ENCODE measurements around the gene C1QA.

C1QA gene

DNA sequence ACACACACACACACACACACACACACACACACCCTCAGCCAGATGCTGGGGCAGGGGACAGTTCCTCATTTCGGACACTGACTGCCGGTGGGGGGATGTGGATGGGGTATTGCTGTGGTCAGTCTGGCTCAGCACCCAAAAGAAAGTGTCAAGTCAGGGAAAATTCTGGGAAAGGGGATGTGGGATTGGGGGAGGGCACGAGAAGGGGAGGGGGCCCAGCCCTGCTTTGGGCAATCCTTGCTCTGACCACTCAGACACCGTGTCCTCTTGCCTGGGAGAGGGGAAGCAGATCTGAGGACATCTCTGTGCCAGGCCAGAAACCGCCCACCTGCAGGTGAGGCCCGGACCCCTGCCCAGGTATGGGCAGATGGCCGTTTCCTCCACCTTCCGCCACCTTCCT lies 7.0 kb downstream of the C1QA start, which contains the start of gene C1QC:
Gene C1QC, plus strand, starts transcription at position 253 of the 400 bp plus-strand sequence. CDS start 391 bp downstream, outside the sequence.
- no peaks in the 10 kb centered on the region for H3K4me1 Mint-ChIP-seq (ENCODE audit: low read depth)
- H3K27ac Mint-ChIP-seq, result no peak within 1 kb of the TSS
- no peak within 1 kb of the TSS for H3K4me3 Mint-ChIP-seq
- peaks cover 8% of the 10 kb centered on the region for H3K27me3 Mint-ChIP-seq
- no peaks in the 10 kb centered on the region for H3K9me3 Mint-ChIP-seq (ENCODE audit: low read depth)
- H3K36me3 Mint-ChIP-seq, result no peaks in the 10 kb centered on the region

DNA sequence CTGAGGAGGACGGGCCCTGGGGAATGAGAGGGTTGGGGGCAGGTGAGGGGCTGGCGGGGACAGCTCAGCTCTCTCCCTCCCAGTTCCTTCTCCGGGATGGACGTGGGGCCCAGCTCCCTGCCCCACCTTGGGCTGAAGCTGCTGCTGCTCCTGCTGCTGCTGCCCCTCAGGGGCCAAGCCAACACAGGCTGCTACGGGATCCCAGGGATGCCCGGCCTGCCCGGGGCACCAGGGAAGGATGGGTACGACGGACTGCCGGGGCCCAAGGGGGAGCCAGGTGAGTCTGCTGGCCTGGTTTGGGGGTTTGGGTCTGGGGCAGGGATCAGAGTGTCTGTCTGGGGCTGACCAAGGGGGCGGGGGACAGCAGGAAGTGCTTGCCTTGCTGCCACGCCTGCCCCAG lies 7.5 kb downstream of the C1QA start:
- Mint-ChIP-seq H3K27me3 (peaks cover 8% of the 10 kb centered on the region), H3K9me3 (ENCODE audit: low read depth) (no peaks in the 10 kb centered on the region), H3K27ac (no peak overlapping the region), H3K36me3 (no peaks in the 10 kb centered on the region), H3K4me3 (no peak overlapping the region), H3K4me1 (ENCODE audit: low read depth) (no peaks in the 10 kb centered on the region)

DNA sequence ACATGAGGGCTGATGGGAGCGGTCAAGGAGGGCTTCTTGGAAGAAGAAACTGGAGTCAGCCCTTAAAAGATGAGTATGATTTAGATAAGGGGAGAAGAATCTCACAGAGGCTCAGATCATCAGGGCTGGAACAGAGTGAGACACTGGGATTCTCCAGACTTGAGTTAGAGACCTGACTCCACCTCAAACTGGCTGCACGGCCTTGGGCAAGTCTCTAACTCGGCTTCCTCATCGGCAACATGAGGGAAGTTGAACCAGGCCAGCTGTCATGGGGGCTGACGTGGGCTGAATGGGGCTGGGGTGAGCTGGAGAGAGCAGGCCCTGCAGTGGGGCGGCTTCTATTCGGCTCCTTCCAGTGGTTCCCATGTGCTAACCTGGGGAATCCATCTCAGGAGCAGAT lies 9.5 kb downstream of the C1QA start:
- no peak overlapping the region for H3K27ac Mint-ChIP-seq
- H3K4me3 Mint-ChIP-seq, result no peak overlapping the region
- no peaks in the 10 kb centered on the region for H3K36me3 Mint-ChIP-seq
- H3K9me3 Mint-ChIP-seq (ENCODE audit: low read depth), result no peaks in the 10 kb centered on the region
- H3K4me1 Mint-ChIP-seq (ENCODE audit: low read depth), result no peaks in the 10 kb centered on the region
- peaks cover 8% of the 10 kb centered on the region for H3K27me3 Mint-ChIP-seq

DNA sequence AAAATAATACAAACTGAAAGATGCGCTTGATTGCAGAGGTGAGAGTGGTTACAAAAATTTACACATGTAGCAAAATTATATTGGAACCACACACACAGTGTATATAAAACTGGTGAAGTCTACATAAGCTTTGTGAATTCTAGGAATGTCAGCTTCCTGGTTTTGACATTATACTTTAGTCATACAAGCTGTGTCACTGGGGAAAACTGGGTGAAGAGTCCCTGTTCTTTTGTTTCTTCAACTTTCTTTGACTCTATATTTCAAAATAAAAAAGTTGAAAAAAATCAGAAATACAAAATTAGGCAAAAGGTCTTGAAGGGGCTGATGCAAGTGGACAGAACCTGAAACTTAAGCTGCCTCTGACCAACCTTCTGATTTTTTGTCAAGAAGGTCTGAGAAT lies 10.0 kb downstream of the C1QA start:
- Mint-ChIP-seq H3K36me3 (no peaks in the 10 kb centered on the region), H3K4me1 (ENCODE audit: low read depth) (no peaks in the 10 kb centered on the region), H3K27me3 (peaks cover 3% of the 10 kb centered on the region), H3K27ac (no peak overlapping the region), H3K4me3 (no peak overlapping the region), H3K9me3 (ENCODE audit: low read depth) (no peaks in the 10 kb centered on the region)

DNA sequence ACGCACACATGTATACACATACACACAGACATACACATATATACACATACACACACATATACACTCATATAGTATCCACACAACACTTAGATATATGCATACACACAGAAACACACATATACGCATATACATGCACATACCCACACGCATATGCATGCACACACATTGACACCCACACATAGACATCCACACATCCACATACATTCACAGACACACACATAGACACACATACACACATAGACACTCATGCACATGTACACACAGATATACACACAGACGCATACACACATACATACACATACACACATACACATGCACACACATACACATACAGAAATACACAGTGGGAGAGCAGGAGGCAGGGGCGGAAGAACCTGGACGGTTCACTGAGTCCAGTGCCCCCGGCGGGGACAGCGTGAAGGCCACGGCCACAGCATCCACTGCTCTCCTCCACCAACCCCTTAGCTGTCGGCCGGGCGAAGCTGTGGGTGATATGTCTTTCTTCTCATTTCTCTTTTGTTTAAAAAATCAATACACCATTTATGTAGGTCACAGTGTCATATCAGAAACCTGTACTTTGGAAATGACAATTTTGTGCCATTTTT lies 13.8 kb downstream of the C1QA start:
- Mint-ChIP-seq H3K27ac (no peak overlapping the region), H3K4me1 (ENCODE audit: low read depth) (no peaks in the 10 kb centered on the region), H3K4me3 (no peak overlapping the region), H3K36me3 (no peaks in the 10 kb centered on the region), H3K9me3 (ENCODE audit: low read depth) (no peaks in the 10 kb centered on the region), H3K27me3 (peaks cover 3% of the 10 kb centered on the region)

DNA sequence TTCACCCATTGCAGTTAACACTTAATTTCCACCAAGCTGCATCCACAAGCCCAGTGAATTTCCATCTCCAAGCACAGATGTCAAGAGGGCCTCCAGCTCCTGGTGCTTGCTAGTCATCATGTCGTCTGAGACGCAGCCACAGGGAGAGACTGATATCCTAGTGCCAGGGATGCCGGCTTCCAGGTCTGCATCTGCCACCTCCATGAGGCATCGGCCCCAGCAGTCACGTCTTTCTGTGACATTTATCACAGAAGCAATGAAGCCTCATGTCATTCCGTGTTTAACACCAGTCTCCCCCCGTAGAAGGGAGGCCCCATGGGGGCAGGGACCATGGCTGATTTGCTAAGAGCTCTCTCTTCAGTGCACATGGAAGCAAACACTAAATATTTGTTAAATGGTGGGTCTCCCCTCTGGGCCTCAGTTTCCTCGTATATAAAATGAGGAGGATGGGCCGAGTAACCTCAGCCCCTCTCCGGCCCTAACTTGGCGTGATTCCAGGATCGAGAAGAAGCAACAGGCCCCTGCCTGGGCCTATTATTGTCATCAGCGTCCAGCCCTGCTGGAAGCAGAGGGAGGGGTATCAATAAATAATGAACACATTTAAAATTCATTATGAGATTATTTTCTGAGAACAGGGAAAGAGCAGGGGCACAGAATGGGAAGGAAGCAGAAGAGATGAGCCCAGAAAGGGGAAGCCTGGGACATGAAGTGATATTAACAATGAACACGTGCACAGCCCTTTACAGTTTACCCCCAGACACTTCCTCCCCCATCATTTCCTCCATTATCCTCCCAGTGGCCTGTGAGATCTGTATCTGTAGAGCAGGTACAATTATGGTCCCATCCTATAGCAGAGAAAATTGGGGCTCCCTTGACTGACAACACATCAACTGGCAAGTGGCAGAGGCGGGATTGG lies 15.8 kb downstream of the C1QA start:
- Mint-ChIP-seq H3K36me3 (no peaks in the 10 kb centered on the region), H3K4me3 (no peak overlapping the region), H3K9me3 (ENCODE audit: low read depth) (no peaks in the 10 kb centered on the region), H3K27me3 (peaks cover 5% of the 10 kb centered on the region), H3K27ac (no peak overlapping the region), H3K4me1 (ENCODE audit: low read depth) (no peaks in the 10 kb centered on the region)

DNA sequence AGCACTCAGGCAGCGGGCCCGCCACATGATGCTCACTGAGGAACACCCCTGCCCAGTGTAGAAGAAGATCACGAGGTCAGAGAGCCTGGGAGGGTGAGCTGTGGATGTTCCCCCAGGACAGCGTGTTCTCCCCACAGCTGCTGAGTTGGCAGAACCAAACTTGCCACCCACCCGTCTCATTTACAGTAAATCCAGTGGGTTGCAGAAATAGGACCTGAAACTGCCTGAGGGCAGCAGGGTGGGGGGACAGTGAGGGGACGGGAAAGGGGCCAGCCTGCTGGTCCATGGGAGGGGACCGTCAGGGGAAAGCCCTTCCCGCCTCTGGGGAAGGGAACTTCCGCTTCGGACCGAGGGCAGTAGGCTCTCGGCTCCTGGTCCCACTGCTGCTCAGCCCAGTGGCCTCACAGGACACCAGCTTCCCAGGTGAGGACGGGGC lies 16.5 kb downstream of the C1QA start, which contains the start of gene C1QB:
Gene C1QB, plus strand, starts transcription at position 356 of the 436 bp plus-strand sequence. CDS start 6,227 bp downstream, outside the sequence.
- no peaks in the 10 kb centered on the region for H3K9me3 Mint-ChIP-seq (ENCODE audit: low read depth)
- H3K36me3 Mint-ChIP-seq, result no peaks in the 10 kb centered on the region
- H3K4me3 Mint-ChIP-seq, result no peak within 1 kb of the TSS
- no peaks in the 10 kb centered on the region for H3K4me1 Mint-ChIP-seq (ENCODE audit: low read depth)
- peaks cover 7% of the 10 kb centered on the region for H3K27me3 Mint-ChIP-seq
- H3K27ac Mint-ChIP-seq, result no peak within 1 kb of the TSS

DNA sequence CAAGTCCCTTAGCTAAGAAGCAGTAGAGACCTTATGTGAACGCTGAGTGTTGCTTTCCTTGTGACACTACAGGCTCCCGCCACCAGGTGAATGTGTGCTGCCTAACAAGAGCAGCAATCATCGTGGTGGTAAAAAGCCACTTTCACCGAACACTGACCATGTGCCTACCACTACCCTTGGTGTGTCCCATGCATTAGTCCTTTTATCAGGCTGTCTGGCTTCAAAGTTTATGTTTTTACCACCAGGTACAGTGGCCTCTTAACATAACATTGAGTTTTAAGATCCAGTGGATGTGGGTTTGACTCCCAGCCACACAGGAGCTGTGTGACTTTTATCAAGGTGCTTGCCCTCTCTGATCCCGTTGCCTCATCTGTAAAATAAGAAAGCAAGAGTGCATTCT lies 18.3 kb downstream of the C1QA start:
- Mint-ChIP-seq H3K9me3 (ENCODE audit: low read depth) (no peaks in the 10 kb centered on the region), H3K36me3 (no peaks in the 10 kb centered on the region), H3K4me3 (no peak overlapping the region), H3K4me1 (ENCODE audit: low read depth) (no peaks in the 10 kb centered on the region), H3K27ac (no peak overlapping the region), H3K27me3 (peaks cover 9% of the 10 kb centered on the region)

DNA sequence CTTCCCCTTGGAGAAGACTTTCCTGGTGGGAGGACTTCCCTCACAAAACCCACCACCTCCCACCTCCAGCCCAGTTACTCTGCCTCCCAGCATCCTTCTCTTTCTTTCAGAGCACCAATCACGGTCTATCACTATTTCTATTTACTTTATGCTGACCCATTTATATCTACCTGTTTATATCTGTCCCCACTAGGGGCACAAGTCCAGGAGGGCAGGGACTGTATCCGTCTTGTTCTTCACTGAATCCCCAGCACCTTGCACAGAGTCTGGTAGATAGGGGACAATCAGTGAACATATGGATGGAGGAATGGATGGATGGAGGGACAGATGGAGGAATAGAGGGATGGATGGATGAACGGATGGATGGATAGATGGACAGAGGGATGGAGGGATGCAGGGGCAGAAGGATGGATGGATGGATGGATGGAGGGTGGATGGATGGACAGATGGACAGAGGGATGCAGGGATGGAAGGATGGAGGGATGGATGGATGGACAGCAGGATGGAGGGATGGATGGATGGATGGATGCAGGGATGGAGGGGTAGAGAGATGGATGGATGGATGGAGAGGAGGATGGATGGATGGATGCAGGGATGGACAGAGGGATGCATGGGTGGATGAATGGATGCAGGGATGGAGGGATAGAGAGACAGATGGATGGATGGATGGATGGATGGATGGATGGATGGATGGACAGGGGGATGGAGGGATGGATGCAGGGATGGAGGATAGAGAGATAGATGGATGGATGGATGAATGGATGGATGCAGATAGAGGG lies 22.1 kb downstream of the C1QA start:
- Mint-ChIP-seq H3K4me1 (ENCODE audit: low read depth) (no peaks in the 10 kb centered on the region), H3K9me3 (ENCODE audit: low read depth) (no peaks in the 10 kb centered on the region), H3K27ac (no peak overlapping the region), H3K4me3 (no peak overlapping the region), H3K36me3 (no peaks in the 10 kb centered on the region), H3K27me3 (peaks cover 9% of the 10 kb centered on the region)

DNA sequence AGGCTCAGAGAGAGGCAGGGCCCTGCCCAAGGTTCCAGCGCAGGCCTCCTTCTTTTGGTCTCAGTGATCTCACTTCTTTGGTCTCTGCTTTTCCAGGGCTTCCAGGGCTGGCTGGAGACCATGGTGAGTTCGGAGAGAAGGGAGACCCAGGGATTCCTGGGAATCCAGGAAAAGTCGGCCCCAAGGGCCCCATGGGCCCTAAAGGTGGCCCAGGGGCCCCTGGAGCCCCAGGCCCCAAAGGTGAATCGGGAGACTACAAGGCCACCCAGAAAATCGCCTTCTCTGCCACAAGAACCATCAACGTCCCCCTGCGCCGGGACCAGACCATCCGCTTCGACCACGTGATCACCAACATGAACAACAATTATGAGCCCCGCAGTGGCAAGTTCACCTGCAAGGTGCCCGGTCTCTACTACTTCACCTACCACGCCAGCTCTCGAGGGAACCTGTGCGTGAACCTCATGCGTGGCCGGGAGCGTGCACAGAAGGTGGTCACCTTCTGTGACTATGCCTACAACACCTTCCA lies 24.4 kb downstream of the C1QA start:
- Mint-ChIP-seq H3K4me3 (no peak overlapping the region), H3K9me3 (ENCODE audit: low read depth) (no peaks in the 10 kb centered on the region), H3K27me3 (peaks cover 9% of the 10 kb centered on the region), H3K36me3 (no peaks in the 10 kb centered on the region), H3K4me1 (ENCODE audit: low read depth) (no peaks in the 10 kb centered on the region), H3K27ac (no peak overlapping the region)

DNA sequence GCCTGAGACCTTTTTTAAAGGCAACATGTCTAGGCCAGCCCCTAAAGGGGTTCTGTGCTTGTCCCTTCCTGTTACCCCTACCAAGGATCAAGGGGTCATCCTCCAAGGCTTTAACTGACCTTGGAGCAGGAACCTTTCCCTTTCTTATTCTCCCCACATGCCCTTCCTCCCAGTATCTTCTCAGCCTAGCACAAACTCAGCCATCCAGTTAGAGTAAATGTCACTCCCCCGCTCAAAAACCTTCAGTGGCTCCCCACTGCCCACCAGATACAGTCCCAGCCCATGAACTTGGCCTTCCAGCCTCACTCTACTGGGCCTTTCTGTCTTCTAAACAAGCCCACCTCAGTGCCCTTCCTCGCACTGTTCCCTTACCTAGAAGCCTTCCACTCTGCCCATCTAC lies 25.5 kb downstream of the C1QA start:
- no peak overlapping the region for H3K27ac Mint-ChIP-seq
- H3K36me3 Mint-ChIP-seq, result no peaks in the 10 kb centered on the region
- H3K9me3 Mint-ChIP-seq (ENCODE audit: low read depth), result no peaks in the 10 kb centered on the region
- H3K4me3 Mint-ChIP-seq, result no peak overlapping the region
- no peaks in the 10 kb centered on the region for H3K4me1 Mint-ChIP-seq (ENCODE audit: low read depth)
- H3K27me3 Mint-ChIP-seq, result peaks cover 8% of the 10 kb centered on the region

DNA sequence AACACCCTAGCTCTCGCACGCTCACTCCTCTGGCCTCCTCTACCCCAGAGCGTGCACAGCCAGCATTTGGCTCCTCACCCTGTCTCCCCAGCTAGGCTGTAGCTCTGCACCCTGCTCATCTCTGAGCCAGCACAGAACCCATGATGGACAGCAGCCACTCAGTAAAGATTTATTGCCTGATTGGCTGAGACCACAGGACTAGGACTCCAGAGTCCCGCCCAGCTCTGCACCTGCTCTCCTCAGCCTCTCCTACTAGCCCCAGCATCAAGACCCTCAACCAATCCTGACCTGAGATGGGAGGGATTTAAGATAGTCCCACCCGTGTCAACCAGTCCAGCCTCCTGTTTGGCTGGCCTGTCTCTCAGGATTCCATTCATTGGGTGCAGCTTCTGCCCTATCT lies 25.9 kb downstream of the C1QA start:
- no peaks in the 10 kb centered on the region for H3K9me3 Mint-ChIP-seq (ENCODE audit: low read depth)
- peaks cover 6% of the 10 kb centered on the region for H3K27me3 Mint-ChIP-seq

DNA sequence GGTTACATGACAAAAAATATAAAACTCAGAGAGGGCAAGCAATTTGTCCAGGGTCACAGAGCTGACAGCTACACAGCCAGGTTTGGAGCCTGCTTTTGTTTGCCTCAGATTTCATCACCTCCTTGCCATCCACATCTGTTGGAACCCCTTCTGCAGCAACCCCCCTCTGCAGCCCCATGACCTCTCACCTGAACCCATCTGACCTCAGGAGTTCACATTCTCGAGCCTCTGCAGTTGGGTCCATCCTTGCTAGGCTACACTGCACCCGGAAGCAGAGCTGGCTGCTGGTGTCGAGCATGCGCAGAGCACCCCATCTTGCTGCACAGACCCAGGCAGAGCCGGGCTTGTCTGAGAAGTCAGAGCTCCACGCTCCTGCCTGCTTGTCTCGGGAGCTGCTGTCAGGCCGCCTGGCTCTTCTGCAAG lies 26.6 kb downstream of the C1QA start:
- Mint-ChIP-seq H3K4me3 (no peak overlapping the region), H3K27me3 (peaks cover 5% of the 10 kb centered on the region), H3K27ac (no peak overlapping the region), H3K36me3 (no peaks in the 10 kb centered on the region), H3K4me1 (ENCODE audit: low read depth) (no peaks in the 10 kb centered on the region), H3K9me3 (ENCODE audit: low read depth) (no peaks in the 10 kb centered on the region)

More for the DNA sequence above, 25.9 kb downstream of the C1QA start:
- Mint-ChIP-seq H3K36me3 (no peaks in the 10 kb centered on the region), H3K4me3 (no peak overlapping the region), H3K27ac (no peak overlapping the region), H3K4me1 (ENCODE audit: low read depth) (no peaks in the 10 kb centered on the region)

DNA sequence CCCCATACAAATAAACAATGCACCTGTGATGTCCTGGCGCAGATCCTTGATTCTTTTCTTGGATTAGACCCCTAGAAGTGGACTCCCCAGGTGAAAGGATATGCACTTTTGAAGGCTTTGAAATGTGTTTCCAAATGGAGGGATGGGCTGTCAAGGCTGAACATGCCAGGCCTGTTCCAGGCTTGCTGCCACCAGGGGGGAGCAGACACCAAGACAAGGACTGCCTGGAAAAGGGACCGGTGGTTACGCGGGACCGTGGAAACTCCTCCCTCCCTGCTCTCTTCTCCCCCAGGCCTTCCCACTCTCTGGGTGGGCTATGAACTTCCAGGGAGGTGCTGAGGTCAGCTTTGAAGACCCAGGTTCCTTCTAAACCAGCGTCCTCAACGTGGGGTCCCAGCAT lies 29.3 kb downstream of the C1QA start:
- H3K27ac Mint-ChIP-seq, result no peak overlapping the region
- H3K4me1 Mint-ChIP-seq (ENCODE audit: low read depth), result no peaks in the 10 kb centered on the region
- peaks cover 3% of the 10 kb centered on the region for H3K27me3 Mint-ChIP-seq
- H3K9me3 Mint-ChIP-seq (ENCODE audit: low read depth), result no peaks in the 10 kb centered on the region
- no peak overlapping the region for H3K4me3 Mint-ChIP-seq
- H3K36me3 Mint-ChIP-seq, result no peaks in the 10 kb centered on the region

DNA sequence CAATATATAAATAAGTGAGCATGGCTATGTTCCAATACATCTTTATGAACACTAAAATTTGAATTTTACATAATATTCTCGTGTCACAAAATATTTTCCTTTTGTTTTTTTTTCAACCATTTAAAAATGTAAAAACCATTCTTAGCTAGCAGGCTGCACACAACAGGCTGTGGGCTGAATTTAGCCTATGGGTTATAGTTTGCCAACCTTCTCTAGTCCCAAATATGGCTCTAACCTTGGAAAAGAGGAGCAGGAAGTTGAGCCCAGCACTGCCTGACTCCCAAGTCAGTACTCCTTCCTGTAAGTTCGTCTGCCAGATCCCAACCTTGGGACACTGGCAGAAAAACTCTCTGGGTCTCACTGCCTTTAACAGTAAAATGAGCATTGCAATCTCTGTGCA lies 30.0 kb downstream of the C1QA start:
- H3K27ac Mint-ChIP-seq, result no peak overlapping the region
- H3K4me1 Mint-ChIP-seq (ENCODE audit: low read depth), result no peaks in the 10 kb centered on the region
- H3K4me3 Mint-ChIP-seq, result no peak overlapping the region
- H3K9me3 Mint-ChIP-seq (ENCODE audit: low read depth), result no peaks in the 10 kb centered on the region
- H3K27me3 Mint-ChIP-seq, result peaks cover 5% of the 10 kb centered on the region
- no peaks in the 10 kb centered on the region for H3K36me3 Mint-ChIP-seq

Measured in activated naive CD8-positive, alpha-beta T cell (primary cell).